Cardiac septum (tissue), 1 donor: ENCODE measurements around the gene PPHLN1. TPM values are rescaled to one million over a fixed set of nuclear protein-coding genes. Genes with fewer than 3 reads are reported as not detected.

ENCODE experiments used
- DNase-seq: peaks from one replicate; pipeline ENCODE4 v3.0.0-alpha.2; 2020; ENCODE audit warnings: low spot score
- intact Hi-C: fragments of 100-400 bp; cut with DNase I; formaldehyde crosslinking; loops from one replicate; pipeline ENCODE4 v1.14.0; 2022
- total RNA-seq: library from RNA; stranded (reverse); fragmentation: NEBNext Ultra II Directional; extraction: Animal tissue kit (Norgen Biotek cat#: 25700); gene quantifications from one replicate; pipeline ENCODE4 v1.2.1, GENCODE V29; 2021
- donor health status: DM: no; HTN: no; CAD: no.

Gene PPHLN1
- total RNA-seq, 1 donor from 2014 or later = 33.7 TPM

GRCh38 chr12:42468921-42469320 lies 143.0 kb downstream of the PPHLN1 start:
- no peak for DNase-seq
- intact Hi-C loops = no loop called here

GRCh38 chr12:42469355-42470175 lies 143.6 kb downstream of the PPHLN1 start:
- no peak for DNase-seq
- intact Hi-C loops = no loop called here

GRCh38 chr12:42472376-42472775 lies 146.4 kb downstream of the PPHLN1 start:
- no peak for DNase-seq
- intact Hi-C loops = no loop called here

- intact Hi-C loops = no loop called here
- no peak for DNase-seq
Measured at GRCh38 chr12:42473130-42473529, 147.2 kb downstream of the PPHLN1 start.

GRCh38 chr12:42473561-42473960 lies 147.6 kb downstream of the PPHLN1 start:
- intact Hi-C loops = no loop called here

GRCh38 chr12:42474391-42474790 lies 148.4 kb downstream of the PPHLN1 start:
- no peak for DNase-seq
- intact Hi-C loops = no loop called here

More at GRCh38 chr12:42473561-42473960, 147.6 kb downstream of the PPHLN1 start:
- DNase-seq = no peak

GRCh38 chr12:42475106-42475505 lies 149.1 kb downstream of the PPHLN1 start:
- DNase-seq = no peak
- intact Hi-C loops = no loop called here

GRCh38 chr12:42477941-42478340 lies 152.0 kb downstream of the PPHLN1 start:
- DNase-seq = no peak
- intact Hi-C loops = no loop called here

- intact Hi-C loops = loop anchor here (5.0 to 10.0 kb wide), 4 partner anchors 337 to 856 kb away; partner anchors contain the start of gene GXYLT1
Measured at GRCh38 chr12:42481368-42481767, 155.4 kb downstream of the PPHLN1 start.

GRCh38 chr12:42482041-42482747 lies 156.2 kb downstream of the PPHLN1 start:
- no peak for DNase-seq
- intact Hi-C loops = loop anchor here (2.0 to 10.0 kb wide), 5 partner anchors 87 to 855 kb away; partner anchors contain the start of gene GXYLT1

More at GRCh38 chr12:42481368-42481767, 155.4 kb downstream of the PPHLN1 start:
- DNase-seq = no peak

GRCh38 chr12:42482748-42483520 lies 157.0 kb downstream of the PPHLN1 start:
- intact Hi-C loops = loop anchor here (2.0 to 10.0 kb wide), 5 partner anchors 86 to 854 kb away; partner anchors contain the start of gene GXYLT1
- peak; percentile 86 for DNase-seq

- intact Hi-C loops = loop anchor here (2.0 to 10.0 kb wide), 5 partner anchors 85 to 854 kb away; partner anchors contain the start of gene GXYLT1
- DNase-seq = peak; percentile 79
Measured at GRCh38 chr12:42483521-42483790, 157.5 kb downstream of the PPHLN1 start.

GRCh38 chr12:42484996-42485395 lies 159.0 kb downstream of the PPHLN1 start:
- intact Hi-C loops = loop anchor here (5.0 to 10.0 kb wide), 4 partner anchors 340 to 852 kb away; partner anchors contain the start of gene GXYLT1

GRCh38 chr12:42485823-42486222 lies 159.9 kb downstream of the PPHLN1 start:
- intact Hi-C loops = loop anchor here (10.0 kb wide), 1 partner anchor 341 kb away; the partner anchor contains the start of gene GXYLT1
- DNase-seq = no peak

More at GRCh38 chr12:42484996-42485395, 159.0 kb downstream of the PPHLN1 start:
- no peak for DNase-seq

- no peak for DNase-seq
- intact Hi-C loops = loop anchor here (10.0 kb wide), 1 partner anchor 342 kb away; the partner anchor contains the start of gene GXYLT1
Measured at GRCh38 chr12:42486407-42486806, 160.4 kb downstream of the PPHLN1 start.

GRCh38 chr12:42490261-42490842 lies 164.4 kb downstream of the PPHLN1 start:
- intact Hi-C loops = no loop called here
- no peak for DNase-seq
